HG03439 (cell line): ENCODE data around the gene TACC2.
"Not testable (repeated sequence)": the region's sequence is repeated elsewhere in the genome, so short reads cannot be mapped to it uniquely, and the experiment has no call there.

Experiments used
- ATAC-seq: cut with Tn5 transposase; IDR thresholded peaks from one replicate; pipeline ENCODE4 v1.9.1; 2021; ENCODE audit warnings: mild to moderate bottlenecking, moderate library complexity; ENCODE audit not compliant: unreplicated experiment

TACC2 gene

GRCh38 chr10:122021379-122021778 is 32.4 kb downstream of the TACC2 start:
- ATAC-seq = no peak

- no peak for ATAC-seq
These were observed 32.9 kb downstream of the TACC2 start for GRCh38 chr10:122021828-122022227.

- no peak for ATAC-seq
These were observed 33.3 kb downstream of the TACC2 start for GRCh38 chr10:122022276-122022675.

- ATAC-seq = not testable (repeated sequence)
These were observed 34.3 kb downstream of the TACC2 start for GRCh38 chr10:122023257-122023656.

- no peak for ATAC-seq
These were observed 40.7 kb downstream of the TACC2 start for GRCh38 chr10:122029499-122030199.

- ATAC-seq = no peak
These were observed 41.2 kb downstream of the TACC2 start for GRCh38 chr10:122030200-122030552.

GRCh38 chr10:122033224-122033926 is 44.4 kb downstream of the TACC2 start:
- ATAC-seq = no peak

GRCh38 chr10:122034149-122034756 is 45.3 kb downstream of the TACC2 start:
- ATAC-seq = no peak

- no peak for ATAC-seq
These were observed 51.8 kb downstream of the TACC2 start for GRCh38 chr10:122040786-122041185.

- no peak for ATAC-seq
These were observed 53.9 kb downstream of the TACC2 start for GRCh38 chr10:122042836-122043235.

GRCh38 chr10:122044045-122044661 is 55.2 kb downstream of the TACC2 start:
- no peak for ATAC-seq

GRCh38 chr10:122044713-122045112 is 55.8 kb downstream of the TACC2 start:
- no peak for ATAC-seq

- no peak for ATAC-seq
These were observed 56.2 kb downstream of the TACC2 start for GRCh38 chr10:122045212-122045611.

GRCh38 chr10:122047560-122047959 is 58.6 kb downstream of the TACC2 start:
- ATAC-seq = no peak

GRCh38 chr10:122049076-122049475 is 60.1 kb downstream of the TACC2 start:
- no peak for ATAC-seq

GRCh38 chr10:122050311-122050710 is 61.3 kb downstream of the TACC2 start:
- ATAC-seq = no peak

GRCh38 chr10:122050811-122051210 is 61.8 kb downstream of the TACC2 start:
- no peak for ATAC-seq

- no peak for ATAC-seq
These were observed 62.8 kb downstream of the TACC2 start for GRCh38 chr10:122051609-122052385.

- no peak for ATAC-seq
These were observed 63.7 kb downstream of the TACC2 start for GRCh38 chr10:122052701-122053100.

GRCh38 chr10:122053314-122053713 is 64.4 kb downstream of the TACC2 start:
- ATAC-seq = no peak
